Bronchial epithelial cell (primary cell): ENCODE measurements around the gene COL15A1. TPM values are rescaled to one million over a fixed set of nuclear protein-coding genes. Genes with fewer than 3 reads are reported as not detected.

Experiments used
- DNase-seq: peaks from one replicate; pipeline ENCODE4 v3.0.0-alpha.2; 2010; ENCODE audit warnings: low read depth
- FAIRE-seq: peaks from 2 replicates; lab custom pipeline; 2011; peaks lifted over from hg19 to GRCh38; lab: Jason Lieb, UNC
- H3K27me3 ChIP-seq: 2 replicates; pipeline ENCODE4 v1.5.1; 2011; ENCODE audit warnings: low read length; ENCODE audit not compliant: control insufficient read depth, insufficient read depth
- H3K36me3 ChIP-seq: 2 replicates; pipeline ENCODE4 v1.5.1; 2011; ENCODE audit warnings: low read length; ENCODE audit not compliant: control insufficient read depth, insufficient read depth
- H3K4me3 ChIP-seq: 2 replicates; pipeline ENCODE4 v1.5.1; 2011; ENCODE audit warnings: mild to moderate bottlenecking, low read depth, low read length, control low read depth
- total RNA-seq: library from RNA; depleted of rRNA; stranded (reverse); fragments of >200 nt; gene quantifications from 2 replicates; pipeline ENCODE4 v1.2.1, GENCODE V29; 2014
- TF ChIP-seq, protein P1 (sequence below): IDR thresholded peaks from 2 replicates; pipeline ENCODE4 v1.5.1; 2011; ENCODE audit warnings: mild to moderate bottlenecking, moderate library complexity, low read length, control low read depth, inconsistent platforms; ENCODE audit not compliant: insufficient read depth, severe bottlenecking

The COL15A1 gene
- total RNA-seq, 1 donor from 2014 or later, result 1.6 TPM

DNA sequence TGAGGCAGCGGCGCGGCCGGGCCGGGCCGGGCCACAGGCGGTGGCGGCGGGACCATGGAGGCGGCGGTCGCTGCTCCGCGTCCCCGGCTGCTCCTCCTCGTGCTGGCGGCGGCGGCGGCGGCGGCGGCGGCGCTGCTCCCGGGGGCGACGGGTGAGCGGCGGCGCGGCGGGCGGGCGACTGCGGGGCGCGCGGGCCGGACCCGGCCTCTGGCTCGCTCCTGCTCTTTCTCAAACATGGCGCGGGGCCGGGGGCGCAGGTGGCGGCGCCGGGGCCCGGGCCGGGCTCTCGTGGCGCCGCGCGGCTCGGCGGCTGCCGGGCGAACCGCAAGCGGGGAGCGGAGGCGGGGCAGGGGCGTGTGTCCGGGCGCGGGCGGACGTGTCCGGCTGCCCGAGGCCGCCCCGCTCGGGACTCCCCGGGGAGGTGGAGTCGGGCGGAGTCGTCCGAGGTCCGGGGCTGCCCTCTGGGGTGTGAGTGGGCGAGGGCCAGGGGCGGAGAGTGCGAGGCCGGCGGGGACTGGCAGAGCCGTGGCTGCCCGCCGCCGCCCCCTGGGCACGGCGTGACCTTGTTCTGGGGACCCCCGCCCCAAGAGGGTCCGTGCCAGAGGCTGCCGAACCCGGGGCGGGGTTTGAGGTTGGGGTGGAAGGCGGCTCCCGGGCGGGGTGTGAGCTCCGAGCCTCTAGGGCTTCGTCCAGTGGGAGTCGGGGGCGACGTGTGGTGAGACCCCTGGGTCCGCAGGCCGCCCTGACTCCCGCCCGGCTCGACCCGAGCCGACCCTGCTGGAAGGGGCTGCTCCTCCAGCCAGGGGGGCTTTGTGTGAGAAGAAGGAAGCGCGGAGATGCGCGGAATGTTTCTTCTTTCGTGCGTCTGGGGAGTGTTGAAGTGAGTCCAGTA, 161.7 kb downstream of the COL15A1 start:
- no peak for FAIRE-seq
- peak overlapping the region; percentile 66 for H3K4me3 ChIP-seq

DNA sequence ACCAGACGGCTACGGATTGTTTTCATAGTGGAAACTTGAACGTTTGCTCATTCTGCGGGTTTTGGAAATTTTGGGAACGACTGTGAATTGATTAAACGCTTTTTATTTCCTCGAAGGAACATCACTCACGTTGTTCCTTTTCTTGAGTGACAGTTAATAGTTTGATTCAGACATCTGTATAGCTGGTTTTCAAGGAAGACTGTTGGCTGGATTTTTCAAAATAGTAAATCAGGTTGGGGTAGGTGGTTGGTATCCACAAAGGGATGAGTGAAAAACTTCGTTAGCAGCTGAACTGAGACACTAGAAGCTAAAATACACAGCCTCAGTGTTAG, 162.3 kb downstream of the COL15A1 start:
- no peak for FAIRE-seq
- Histone ChIP-seq H3K36me3 (no peaks in the 10 kb centered on the region), H3K4me3 (peak overlapping the region; percentile 66), H3K27me3 (no peaks in the 10 kb centered on the region)
- TF ChIP-seq, protein P1, sequence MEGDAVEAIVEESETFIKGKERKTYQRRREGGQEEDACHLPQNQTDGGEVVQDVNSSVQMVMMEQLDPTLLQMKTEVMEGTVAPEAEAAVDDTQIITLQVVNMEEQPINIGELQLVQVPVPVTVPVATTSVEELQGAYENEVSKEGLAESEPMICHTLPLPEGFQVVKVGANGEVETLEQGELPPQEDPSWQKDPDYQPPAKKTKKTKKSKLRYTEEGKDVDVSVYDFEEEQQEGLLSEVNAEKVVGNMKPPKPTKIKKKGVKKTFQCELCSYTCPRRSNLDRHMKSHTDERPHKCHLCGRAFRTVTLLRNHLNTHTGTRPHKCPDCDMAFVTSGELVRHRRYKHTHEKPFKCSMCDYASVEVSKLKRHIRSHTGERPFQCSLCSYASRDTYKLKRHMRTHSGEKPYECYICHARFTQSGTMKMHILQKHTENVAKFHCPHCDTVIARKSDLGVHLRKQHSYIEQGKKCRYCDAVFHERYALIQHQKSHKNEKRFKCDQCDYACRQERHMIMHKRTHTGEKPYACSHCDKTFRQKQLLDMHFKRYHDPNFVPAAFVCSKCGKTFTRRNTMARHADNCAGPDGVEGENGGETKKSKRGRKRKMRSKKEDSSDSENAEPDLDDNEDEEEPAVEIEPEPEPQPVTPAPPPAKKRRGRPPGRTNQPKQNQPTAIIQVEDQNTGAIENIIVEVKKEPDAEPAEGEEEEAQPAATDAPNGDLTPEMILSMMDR, result no peak
- DNase-seq, result no peak

More for the DNA sequence above, 161.7 kb downstream of the COL15A1 start:
- no peaks in the 10 kb centered on the region for H3K27me3 ChIP-seq
- TF ChIP-seq, protein P1, result no peak
- DNase-seq, result no peak
- H3K36me3 ChIP-seq, result no peaks in the 10 kb centered on the region

DNA sequence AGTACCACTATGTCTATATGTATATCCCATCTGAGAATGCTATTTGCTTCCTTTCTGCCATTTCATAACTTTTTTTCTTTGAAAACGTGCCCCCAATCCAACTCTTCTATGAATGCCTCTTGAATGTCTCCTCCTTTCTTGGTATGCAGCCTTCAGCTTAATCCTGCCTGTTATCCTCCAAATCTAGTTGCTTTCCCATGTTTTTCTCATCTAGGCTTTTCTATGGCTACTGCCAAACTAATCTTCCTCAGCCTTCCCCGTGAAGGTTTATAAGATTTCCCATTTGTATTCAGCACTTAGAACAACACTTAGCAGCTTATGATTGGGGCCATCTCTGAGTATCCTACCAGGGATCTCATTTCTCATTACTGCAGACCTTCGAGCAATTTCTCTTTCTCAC, 163.7 kb downstream of the COL15A1 start:
- DNase-seq (no peak), FAIRE-seq (no peak)
- no peak overlapping the region for H3K4me3 ChIP-seq
- H3K27me3 ChIP-seq, result no peaks in the 10 kb centered on the region
- H3K36me3 ChIP-seq, result no peaks in the 10 kb centered on the region
- TF ChIP-seq, protein P1, result no peak

DNA sequence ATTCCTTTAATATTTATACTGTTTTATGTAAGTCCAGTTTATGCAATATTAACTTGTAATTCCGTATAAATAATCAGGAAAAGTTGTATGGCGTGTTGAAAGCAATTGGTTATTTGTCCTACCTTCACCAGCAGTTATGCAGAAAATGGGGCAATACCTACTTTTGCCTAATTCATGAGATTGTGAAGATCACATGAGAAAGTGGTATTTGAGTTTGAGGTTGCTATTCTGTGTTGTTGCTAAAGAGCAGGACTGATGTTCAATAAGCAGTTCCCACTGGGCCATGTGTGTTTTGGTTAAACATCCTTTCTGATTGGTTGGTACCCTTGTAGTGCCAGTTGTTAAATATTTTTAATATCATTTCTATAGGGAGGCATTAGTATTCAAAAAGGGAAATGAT, 164.4 kb downstream of the COL15A1 start:
- no peak for FAIRE-seq
- no peak for DNase-seq

DNA sequence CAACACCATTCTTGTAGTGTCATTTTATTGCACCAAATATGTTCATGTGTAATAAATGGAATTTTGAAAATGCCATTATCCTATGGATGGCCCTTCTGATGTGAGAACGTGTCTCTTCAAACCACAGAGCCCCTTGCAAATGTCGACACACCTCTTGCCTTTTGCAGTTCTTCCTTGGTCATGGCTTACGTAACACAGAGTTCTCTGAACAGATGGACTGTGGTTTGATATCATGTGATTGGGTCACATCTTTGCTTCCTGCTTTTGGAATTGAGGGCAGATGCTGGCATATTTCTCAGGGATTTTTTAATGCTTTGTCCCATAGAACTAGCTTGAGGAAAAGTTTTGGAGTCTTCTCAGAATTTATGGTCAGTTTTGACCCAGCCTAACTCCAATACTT, 165.8 kb downstream of the COL15A1 start:
- H3K36me3 ChIP-seq, result no peaks in the 10 kb centered on the region
- no peak overlapping the region for H3K4me3 ChIP-seq
- DNase-seq (no peak), FAIRE-seq (no peak)
- H3K27me3 ChIP-seq, result no peaks in the 10 kb centered on the region
- TF ChIP-seq, protein P1, result no peak

More for the DNA sequence above, 164.4 kb downstream of the COL15A1 start:
- Histone ChIP-seq H3K27me3 (no peaks in the 10 kb centered on the region), H3K36me3 (no peaks in the 10 kb centered on the region), H3K4me3 (no peak overlapping the region)
- TF ChIP-seq, protein P1, result no peak
